ENCODE measurements around the gene RAP1GAP2. TPM values are rescaled to one million over a fixed set of nuclear protein-coding genes. Genes with fewer than 3 reads are reported as not detected.
"Not testable (repeated sequence)": the region's sequence is repeated elsewhere in the genome, so short reads cannot be mapped to it uniquely, and the experiment has no call there.

The RAP1GAP2 gene
- total RNA-seq, 1 donor from 2014 or later = 8.6 TPM

DNA sequence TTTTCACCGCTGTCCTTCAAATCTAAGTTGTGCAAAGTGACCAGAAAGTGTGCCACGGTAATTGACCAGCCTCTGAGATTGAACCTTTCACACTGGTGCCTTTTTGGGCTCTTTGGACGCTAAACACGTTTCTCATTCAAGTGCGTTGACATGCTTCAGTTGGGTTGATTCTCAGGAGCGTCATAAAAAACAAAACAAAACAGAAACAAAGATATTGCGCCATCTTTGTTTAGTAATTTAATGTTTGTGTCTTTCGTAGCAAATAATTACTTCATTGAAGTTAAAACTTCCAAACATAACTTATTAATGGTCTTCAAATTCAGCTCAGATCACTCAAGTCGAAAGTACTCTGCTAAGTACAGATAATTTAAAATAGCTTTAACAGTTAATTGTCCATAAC is 187.0 kb downstream of the RAP1GAP2 start:
- Histone ChIP-seq H3K36me3 (ENCODE audit: insufficient read depth, low read length) (no peaks in the 10 kb centered on the region), H3K4me3 (ENCODE audit: insufficient read depth, low read depth, low read length) (no peak overlapping the region), H3K4me1 (ENCODE audit: insufficient read depth, low read length) (peaks cover 4% of the 10 kb centered on the region), H3K4me2 (ENCODE audit: low read length) (peak overlapping the region; percentile 28), H3K9ac (ENCODE audit: low read length) (no peak overlapping the region), H3K79me2 (ENCODE audit: insufficient read depth, low read length) (no peaks in the 10 kb centered on the region), H3K9me3 (ENCODE audit: insufficient read depth, low read depth, low read length) (no peaks in the 10 kb centered on the region), H3K27me3 (ENCODE audit: insufficient read depth, low read length) (no peaks in the 10 kb centered on the region), H2AFZ (ENCODE audit: low read depth, low read length) (no peak overlapping the region), H3K27ac (ENCODE audit: low read depth, low read length) (no peak overlapping the region), H4K20me1 (ENCODE audit: insufficient read depth, low read length) (no peaks in the 10 kb centered on the region)
- DNase-seq (ENCODE audit: low read depth) (no peak), FAIRE-seq (no peak)
- Mint-ChIP-seq H3K4me1 (ENCODE audit: low read depth, unreplicated experiment) (peaks cover 2% of the 10 kb centered on the region), H3K36me3 (ENCODE audit: low read depth, unreplicated experiment) (peaks cover 8% of the 10 kb centered on the region), H3K27ac (ENCODE audit: unreplicated experiment) (no peak overlapping the region), H3K4me3 (ENCODE audit: unreplicated experiment) (no peak overlapping the region), H3K27me3 (ENCODE audit: low read depth, unreplicated experiment) (no peaks in the 10 kb centered on the region), H3K9me3 (ENCODE audit: unreplicated experiment) (no peaks in the 10 kb centered on the region)
- TF ChIP-seq EZH2 (IDR thresholded peaks at IDR 0.05; ENCODE audit: insufficient read depth, low read length) = no peak
- TF ChIP-seq, protein P1, sequence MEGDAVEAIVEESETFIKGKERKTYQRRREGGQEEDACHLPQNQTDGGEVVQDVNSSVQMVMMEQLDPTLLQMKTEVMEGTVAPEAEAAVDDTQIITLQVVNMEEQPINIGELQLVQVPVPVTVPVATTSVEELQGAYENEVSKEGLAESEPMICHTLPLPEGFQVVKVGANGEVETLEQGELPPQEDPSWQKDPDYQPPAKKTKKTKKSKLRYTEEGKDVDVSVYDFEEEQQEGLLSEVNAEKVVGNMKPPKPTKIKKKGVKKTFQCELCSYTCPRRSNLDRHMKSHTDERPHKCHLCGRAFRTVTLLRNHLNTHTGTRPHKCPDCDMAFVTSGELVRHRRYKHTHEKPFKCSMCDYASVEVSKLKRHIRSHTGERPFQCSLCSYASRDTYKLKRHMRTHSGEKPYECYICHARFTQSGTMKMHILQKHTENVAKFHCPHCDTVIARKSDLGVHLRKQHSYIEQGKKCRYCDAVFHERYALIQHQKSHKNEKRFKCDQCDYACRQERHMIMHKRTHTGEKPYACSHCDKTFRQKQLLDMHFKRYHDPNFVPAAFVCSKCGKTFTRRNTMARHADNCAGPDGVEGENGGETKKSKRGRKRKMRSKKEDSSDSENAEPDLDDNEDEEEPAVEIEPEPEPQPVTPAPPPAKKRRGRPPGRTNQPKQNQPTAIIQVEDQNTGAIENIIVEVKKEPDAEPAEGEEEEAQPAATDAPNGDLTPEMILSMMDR (IDR thresholded peaks at IDR 0.05; ENCODE audit: insufficient read depth, low read depth, low read length) = no peak

GRCh38 chr17:2985318-2985717 is 189.1 kb downstream of the RAP1GAP2 start:
- no peak overlapping the region for H3K27ac Mint-ChIP-seq (ENCODE audit: unreplicated experiment)
- no peak overlapping the region for H2AFZ ChIP-seq (ENCODE audit: low read depth, low read length)
- H3K4me3 Mint-ChIP-seq (ENCODE audit: unreplicated experiment) = no peak overlapping the region
- H3K9me3 Mint-ChIP-seq (ENCODE audit: unreplicated experiment) = no peaks in the 10 kb centered on the region
- peaks cover 8% of the 10 kb centered on the region for H3K36me3 Mint-ChIP-seq (ENCODE audit: low read depth, unreplicated experiment)
- no peaks in the 10 kb centered on the region for H3K27me3 Mint-ChIP-seq (ENCODE audit: low read depth, unreplicated experiment)
- H3K4me1 ChIP-seq (ENCODE audit: insufficient read depth, low read length) = peaks cover 4% of the 10 kb centered on the region
- no peaks in the 10 kb centered on the region for H3K9me3 ChIP-seq (ENCODE audit: insufficient read depth, low read depth, low read length)
- H3K27me3 ChIP-seq (ENCODE audit: insufficient read depth, low read length) = no peaks in the 10 kb centered on the region
- no peaks in the 10 kb centered on the region for H3K36me3 ChIP-seq (ENCODE audit: insufficient read depth, low read length)
- no peak overlapping the region for H3K9ac ChIP-seq (ENCODE audit: low read length)
- TF ChIP-seq EZH2 (IDR thresholded peaks at IDR 0.05; ENCODE audit: insufficient read depth, low read length) = no peak
- TF ChIP-seq, protein P1 (IDR thresholded peaks at IDR 0.05; ENCODE audit: insufficient read depth, low read depth, low read length) = no peak
- H3K4me2 ChIP-seq (ENCODE audit: low read length) = no peak overlapping the region
- no peak overlapping the region for H3K27ac ChIP-seq (ENCODE audit: low read depth, low read length)
- DNase-seq (ENCODE audit: low read depth) (no peak), FAIRE-seq (no peak)
- no peaks in the 10 kb centered on the region for H3K79me2 ChIP-seq (ENCODE audit: insufficient read depth, low read length)
- peaks cover 2% of the 10 kb centered on the region for H3K4me1 Mint-ChIP-seq (ENCODE audit: low read depth, unreplicated experiment)
- H3K4me3 ChIP-seq (ENCODE audit: insufficient read depth, low read depth, low read length) = no peak overlapping the region
- no peaks in the 10 kb centered on the region for H4K20me1 ChIP-seq (ENCODE audit: insufficient read depth, low read length)

DNA sequence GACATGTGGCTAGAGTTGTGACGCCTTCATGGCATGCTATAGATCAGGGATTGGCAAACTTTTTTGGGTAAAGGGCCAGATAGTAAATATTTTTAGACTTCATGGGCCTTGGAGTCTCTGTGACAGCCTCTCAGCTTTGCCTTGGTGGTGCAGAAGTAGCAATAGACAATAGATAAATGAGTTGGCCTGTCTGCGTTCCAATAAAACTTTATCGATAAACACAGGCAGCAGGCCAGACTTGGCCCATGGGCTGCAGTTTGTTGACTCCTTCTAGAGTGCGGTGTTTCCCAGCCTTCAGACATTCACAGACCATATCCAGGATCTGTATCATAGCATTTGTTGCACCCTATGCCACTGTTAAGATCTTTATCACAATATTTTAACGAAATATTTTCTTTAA is 190.7 kb downstream of the RAP1GAP2 start:
- Mint-ChIP-seq H3K4me3 (ENCODE audit: unreplicated experiment) (no peak overlapping the region), H3K27me3 (ENCODE audit: low read depth, unreplicated experiment) (no peaks in the 10 kb centered on the region), H3K4me1 (ENCODE audit: low read depth, unreplicated experiment) (peaks cover 2% of the 10 kb centered on the region), H3K36me3 (ENCODE audit: low read depth, unreplicated experiment) (peaks cover 8% of the 10 kb centered on the region), H3K9me3 (ENCODE audit: unreplicated experiment) (no peaks in the 10 kb centered on the region), H3K27ac (ENCODE audit: unreplicated experiment) (no peak overlapping the region)
- H3K36me3 ChIP-seq (ENCODE audit: insufficient read depth, low read length) = no peaks in the 10 kb centered on the region
- no peak for DNase-seq (ENCODE audit: low read depth)
- no peaks in the 10 kb centered on the region for H3K79me2 ChIP-seq (ENCODE audit: insufficient read depth, low read length)
- H3K4me1 ChIP-seq (ENCODE audit: insufficient read depth, low read length) = peaks cover 4% of the 10 kb centered on the region
- H3K27ac ChIP-seq (ENCODE audit: low read depth, low read length) = no peak overlapping the region
- H3K9ac ChIP-seq (ENCODE audit: low read length) = no peak overlapping the region
- no peaks in the 10 kb centered on the region for H3K27me3 ChIP-seq (ENCODE audit: insufficient read depth, low read length)
- no peaks in the 10 kb centered on the region for H4K20me1 ChIP-seq (ENCODE audit: insufficient read depth, low read length)
- H2AFZ ChIP-seq (ENCODE audit: low read depth, low read length) = no peak overlapping the region
- no peak for FAIRE-seq
- no peaks in the 10 kb centered on the region for H3K9me3 ChIP-seq (ENCODE audit: insufficient read depth, low read depth, low read length)
- TF ChIP-seq EZH2 (IDR thresholded peaks at IDR 0.05; ENCODE audit: insufficient read depth, low read length) = no peak
- TF ChIP-seq, protein P1 (IDR thresholded peaks at IDR 0.05; ENCODE audit: insufficient read depth, low read depth, low read length) = no peak
- H3K4me3 ChIP-seq (ENCODE audit: insufficient read depth, low read depth, low read length) = no peak overlapping the region
- H3K4me2 ChIP-seq (ENCODE audit: low read length) = no peak overlapping the region

GRCh38 chr17:2989396-2989795 is 193.2 kb downstream of the RAP1GAP2 start:
- H3K27ac ChIP-seq (ENCODE audit: low read depth, low read length); DNase-seq (ENCODE audit: low read depth); H3K36me3 Mint-ChIP-seq (ENCODE audit: low read depth, unreplicated experiment); H3K4me2 ChIP-seq (ENCODE audit: low read length); H3K4me3 ChIP-seq (ENCODE audit: insufficient read depth, low read depth, low read length); H4K20me1 ChIP-seq (ENCODE audit: insufficient read depth, low read length); H3K4me1 ChIP-seq (ENCODE audit: insufficient read depth, low read length); H3K27me3 Mint-ChIP-seq (ENCODE audit: low read depth, unreplicated experiment); H3K27me3 ChIP-seq (ENCODE audit: insufficient read depth, low read length); H3K9ac ChIP-seq (ENCODE audit: low read length); H3K4me3 Mint-ChIP-seq (ENCODE audit: unreplicated experiment); H3K9me3 ChIP-seq (ENCODE audit: insufficient read depth, low read depth, low read length); H3K27ac Mint-ChIP-seq (ENCODE audit: unreplicated experiment); H3K79me2 ChIP-seq (ENCODE audit: insufficient read depth, low read length); FAIRE-seq; H2AFZ ChIP-seq (ENCODE audit: low read depth, low read length); H3K4me1 Mint-ChIP-seq (ENCODE audit: low read depth, unreplicated experiment); H3K9me3 Mint-ChIP-seq (ENCODE audit: unreplicated experiment); H3K36me3 ChIP-seq (ENCODE audit: insufficient read depth, low read length): not testable (repeated sequence)
